Activated naive CD4-positive, alpha-beta T cell treated with anti-CD3 and anti-CD28 coated beads, Interleukin-2, amount 50 U/mL, for 24 hours (primary cell): ENCODE data around the gene IL36RN.
"Not testable (repeated sequence)": the region's sequence is repeated elsewhere in the genome, so short reads cannot be mapped to it uniquely, and the experiment has no call there.

Experiments used
- H3K27ac Mint-ChIP-seq: one replicate; pipeline ENCODE4 v1.8.0; 2021; ENCODE audit warnings: mild to moderate bottlenecking, mixed read lengths
- H3K27me3 Mint-ChIP-seq: one replicate; pipeline ENCODE4 v1.8.0; 2021; ENCODE audit warnings: mixed read lengths
- H3K36me3 Mint-ChIP-seq: one replicate; pipeline ENCODE4 v1.8.0; 2021; ENCODE audit warnings: mixed read lengths
- H3K4me1 Mint-ChIP-seq: one replicate; pipeline ENCODE4 v1.8.0; 2021; ENCODE audit warnings: mixed read lengths
- H3K4me3 Mint-ChIP-seq: one replicate; pipeline ENCODE4 v1.8.0; 2021; ENCODE audit warnings: mild to moderate bottlenecking, mixed read lengths
- H3K9me3 Mint-ChIP-seq: one replicate; pipeline ENCODE4 v1.8.0; 2021; ENCODE audit warnings: mixed read lengths

Gene IL36RN

DNA sequence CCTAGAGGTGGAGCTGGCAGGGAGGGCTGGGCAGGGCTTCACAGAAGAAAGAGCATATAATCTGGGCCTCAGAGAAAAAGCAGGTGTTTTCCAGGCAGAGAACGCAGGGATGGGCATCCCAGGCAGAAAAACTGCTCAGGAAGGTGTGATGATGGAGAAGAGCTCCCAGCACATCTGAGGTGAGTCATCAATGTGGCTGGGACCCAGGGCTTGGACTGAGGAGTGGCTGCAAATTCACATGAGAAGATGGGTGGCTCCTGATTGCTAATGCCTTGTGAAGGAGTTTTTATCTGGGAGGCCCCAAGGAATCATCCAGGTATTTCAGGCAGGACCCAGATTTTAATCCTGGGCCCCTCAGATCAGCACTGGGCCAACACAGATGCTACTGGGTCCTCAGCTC is 18.9 kb downstream of the IL36RN start:
- Mint-ChIP-seq H3K4me3 (no peak overlapping the region), H3K36me3 (no peaks in the 10 kb centered on the region), H3K27me3 (no peaks in the 10 kb centered on the region), H3K9me3 (no peaks in the 10 kb centered on the region), H3K4me1 (peaks cover 12% of the 10 kb centered on the region), H3K27ac (no peak overlapping the region)

DNA sequence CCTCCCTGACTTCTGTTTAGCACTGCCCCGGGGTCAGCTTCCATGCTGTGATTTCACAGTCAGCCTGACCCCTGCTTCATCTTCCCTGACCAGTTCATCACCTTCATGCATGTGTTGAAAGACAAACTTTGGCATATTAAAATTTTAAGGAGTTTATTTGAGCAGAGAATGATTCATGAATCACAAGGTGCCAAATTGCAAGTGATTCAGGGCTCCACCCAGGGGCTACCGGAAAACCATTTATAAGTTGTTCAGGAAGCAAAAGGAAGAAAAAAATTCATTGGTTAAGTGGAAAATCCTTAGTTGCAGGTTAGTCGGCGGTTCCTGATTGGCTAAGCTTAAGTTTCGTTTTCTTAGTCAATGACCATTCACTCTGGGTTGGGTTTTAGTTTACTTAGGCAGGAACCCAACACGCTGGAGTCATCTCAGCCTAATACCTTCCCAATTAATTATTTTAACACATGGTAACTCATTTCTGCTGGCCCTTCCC is 19.4 kb downstream of the IL36RN start:
- no peak overlapping the region for H3K4me3 Mint-ChIP-seq
- H3K9me3 Mint-ChIP-seq = no peaks in the 10 kb centered on the region
- no peaks in the 10 kb centered on the region for H3K27me3 Mint-ChIP-seq
- no peak overlapping the region for H3K27ac Mint-ChIP-seq
- peaks cover 17% of the 10 kb centered on the region for H3K4me1 Mint-ChIP-seq
- no peaks in the 10 kb centered on the region for H3K36me3 Mint-ChIP-seq

DNA sequence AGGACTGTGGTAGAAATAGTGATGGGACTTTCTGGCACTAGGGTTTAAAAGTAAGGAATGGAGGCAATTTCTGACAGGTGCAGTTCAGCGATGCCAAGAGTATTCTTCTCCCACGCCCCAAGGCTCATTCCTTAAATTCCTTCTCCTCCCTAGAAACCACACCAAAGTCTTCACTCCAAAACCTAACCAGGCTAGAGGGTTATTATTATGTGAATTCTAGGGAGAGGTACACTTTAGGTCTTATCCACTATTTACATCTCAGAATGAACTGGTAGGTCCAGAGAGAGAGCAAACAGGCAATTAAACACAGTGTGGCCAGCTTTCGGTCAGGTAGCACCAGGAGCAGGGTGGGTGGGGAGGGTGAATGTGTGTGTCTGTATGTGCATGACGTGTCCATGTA is 20.1 kb downstream of the IL36RN start:
- no peaks in the 10 kb centered on the region for H3K9me3 Mint-ChIP-seq
- H3K4me3 Mint-ChIP-seq = no peak overlapping the region
- H3K27ac Mint-ChIP-seq = no peak overlapping the region
- H3K4me1 Mint-ChIP-seq = peaks cover 18% of the 10 kb centered on the region
- no peaks in the 10 kb centered on the region for H3K27me3 Mint-ChIP-seq
- no peaks in the 10 kb centered on the region for H3K36me3 Mint-ChIP-seq

DNA sequence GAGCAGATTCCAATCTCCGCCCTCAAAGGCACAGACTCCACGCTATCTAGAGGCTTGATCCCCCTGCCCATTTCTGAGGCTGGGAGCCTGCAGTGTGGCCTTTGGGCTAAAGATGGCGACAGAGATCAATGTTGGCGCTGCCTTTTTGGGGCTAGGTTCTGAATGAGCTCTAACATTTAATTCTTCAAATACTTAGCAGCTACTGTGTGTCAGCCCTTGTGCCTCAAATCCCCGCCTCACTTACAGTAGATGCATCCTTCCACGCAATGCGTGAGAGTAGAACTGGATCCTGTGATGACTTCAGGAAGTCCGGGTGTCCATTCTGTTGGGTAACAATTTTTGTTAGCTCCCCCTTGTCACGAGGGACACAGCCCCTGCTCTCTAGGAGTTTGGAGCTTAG is 21.1 kb downstream of the IL36RN start:
- H3K27me3 Mint-ChIP-seq = no peaks in the 10 kb centered on the region
- peaks cover 10% of the 10 kb centered on the region for H3K4me1 Mint-ChIP-seq
- H3K36me3 Mint-ChIP-seq = no peaks in the 10 kb centered on the region
- H3K27ac Mint-ChIP-seq = no peak overlapping the region
- no peaks in the 10 kb centered on the region for H3K9me3 Mint-ChIP-seq
- no peak overlapping the region for H3K4me3 Mint-ChIP-seq

DNA sequence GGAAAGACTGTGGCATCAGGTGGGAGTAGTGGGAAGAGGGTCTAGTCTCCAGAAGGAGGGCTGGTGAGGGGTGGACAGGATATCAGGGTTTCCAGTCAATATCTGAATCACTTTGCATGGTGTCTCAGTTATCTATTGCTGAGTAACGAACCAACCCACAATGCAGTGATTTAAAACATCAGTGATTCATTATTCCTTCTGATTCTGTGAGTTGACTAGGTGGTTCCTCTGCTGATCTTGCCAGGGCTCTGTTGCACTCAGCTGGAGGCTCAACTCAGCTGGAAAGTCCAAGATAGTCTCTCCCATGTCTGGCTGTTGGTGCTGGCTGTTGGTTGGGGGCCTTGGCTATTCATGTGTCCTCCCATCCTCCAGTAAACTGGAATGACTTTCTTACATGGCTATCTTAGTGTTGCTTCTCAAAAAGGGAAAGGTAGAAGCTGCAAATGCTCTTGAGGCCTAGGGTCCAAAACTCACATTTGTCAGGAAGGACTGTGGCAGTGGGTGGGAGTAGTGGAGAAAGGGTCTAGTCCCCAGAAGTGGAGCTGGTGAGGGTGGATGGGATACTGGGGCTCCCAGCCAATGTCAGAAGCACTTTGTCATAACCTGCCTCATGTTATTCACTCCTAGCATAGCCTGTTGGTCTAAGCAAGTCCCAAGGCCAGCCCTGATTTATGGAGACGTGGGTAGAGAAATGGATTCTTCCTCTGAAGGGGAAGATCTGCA is 22.7 kb downstream of the IL36RN start:
- Mint-ChIP-seq H3K4me3 (no peak overlapping the region), H3K36me3 (peaks cover 2% of the 10 kb centered on the region), H3K27me3 (no peaks in the 10 kb centered on the region)

DNA sequence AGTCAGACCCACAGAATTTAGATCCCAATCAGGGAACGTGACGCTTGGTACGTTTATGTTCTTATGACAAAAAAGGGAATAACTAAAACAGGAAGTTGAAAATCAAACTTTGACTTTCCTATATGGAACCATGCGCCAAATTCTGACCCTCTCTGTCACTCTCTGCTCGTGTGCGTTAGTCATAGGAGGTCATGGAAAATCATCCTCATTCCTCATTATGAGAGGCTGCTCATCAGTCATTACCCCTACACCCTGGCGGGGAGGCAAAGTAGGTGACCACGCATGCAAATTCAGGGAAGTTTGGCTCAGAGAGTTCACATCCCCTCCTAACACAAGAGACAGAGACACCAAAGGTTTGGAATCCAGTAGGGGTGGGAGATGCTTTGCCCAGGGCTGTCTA is 24.3 kb downstream of the IL36RN start:
- Mint-ChIP-seq H3K36me3 (peaks cover 2% of the 10 kb centered on the region), H3K4me1 (peaks cover 7% of the 10 kb centered on the region), H3K4me3 (no peak overlapping the region), H3K9me3 (no peaks in the 10 kb centered on the region), H3K27me3 (no peaks in the 10 kb centered on the region), H3K27ac (peak overlapping the region; percentile 27)

More for the DNA sequence above, 22.7 kb downstream of the IL36RN start:
- Mint-ChIP-seq H3K4me1 (peaks cover 7% of the 10 kb centered on the region), H3K27ac (no peak overlapping the region), H3K9me3 (no peaks in the 10 kb centered on the region)

DNA sequence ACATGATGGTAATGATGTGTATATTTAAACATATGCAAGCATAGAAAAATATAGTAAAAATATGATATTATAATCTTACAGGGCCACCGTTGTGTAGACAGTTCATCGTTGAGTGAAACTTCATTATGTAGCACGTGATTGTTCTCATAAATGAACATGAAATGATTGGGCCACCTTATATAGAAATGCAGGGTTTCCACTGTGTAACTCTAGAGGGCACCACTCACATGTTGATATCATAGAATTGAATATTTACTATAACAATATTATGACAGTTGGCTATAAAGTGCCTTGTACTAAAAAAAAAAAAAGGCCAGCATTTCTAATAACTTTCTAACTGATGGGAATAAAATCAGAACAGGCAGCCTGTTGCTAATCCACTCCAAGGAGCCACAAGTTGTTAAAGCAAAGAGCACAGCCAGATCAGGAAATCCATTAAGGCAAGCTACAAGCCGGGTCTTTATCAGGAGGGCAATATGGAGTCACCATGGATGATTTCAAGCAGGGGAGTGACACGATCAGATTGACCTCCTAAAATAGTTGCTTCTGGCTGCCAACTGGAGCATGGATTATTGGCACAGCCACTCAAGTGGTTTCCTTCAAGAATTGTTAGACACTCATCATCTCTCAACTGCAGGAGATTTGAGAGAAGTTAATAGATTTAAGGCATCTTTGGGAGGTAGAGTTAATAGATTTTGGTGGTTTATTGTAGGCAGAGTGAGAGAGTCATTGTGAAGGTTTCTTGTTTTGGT is 25.4 kb downstream of the IL36RN start:
- H3K4me3 Mint-ChIP-seq = no peak overlapping the region
- H3K4me1 Mint-ChIP-seq = peaks cover 7% of the 10 kb centered on the region
- no peaks in the 10 kb centered on the region for H3K9me3 Mint-ChIP-seq
- no peaks in the 10 kb centered on the region for H3K27me3 Mint-ChIP-seq
- peaks cover 2% of the 10 kb centered on the region for H3K36me3 Mint-ChIP-seq
- no peak overlapping the region for H3K27ac Mint-ChIP-seq

DNA sequence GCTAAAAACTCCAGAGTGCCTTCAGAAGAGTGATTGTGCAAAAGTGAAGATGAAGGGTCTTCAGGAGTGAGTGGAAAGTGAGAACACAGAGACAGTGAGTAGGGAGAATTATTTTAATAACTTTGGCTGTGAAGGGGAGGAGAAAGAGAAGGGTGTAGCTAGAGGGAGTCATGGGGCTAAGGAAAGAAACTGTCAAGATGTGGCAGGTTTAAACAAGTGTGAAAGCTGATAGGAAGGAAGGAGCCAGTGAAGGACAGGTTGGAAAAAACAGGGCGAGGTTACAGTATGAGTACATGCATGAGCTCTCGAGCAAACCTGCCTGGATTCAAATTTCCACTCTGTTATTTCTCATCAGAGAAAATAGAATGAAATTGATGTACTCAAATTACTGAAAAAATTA is 26.5 kb downstream of the IL36RN start:
- H3K4me3 Mint-ChIP-seq = no peak overlapping the region
- no peak overlapping the region for H3K27ac Mint-ChIP-seq
- H3K27me3 Mint-ChIP-seq = no peaks in the 10 kb centered on the region
- no peaks in the 10 kb centered on the region for H3K9me3 Mint-ChIP-seq
- H3K36me3 Mint-ChIP-seq = peaks cover 2% of the 10 kb centered on the region
- H3K4me1 Mint-ChIP-seq = peaks cover 7% of the 10 kb centered on the region

DNA sequence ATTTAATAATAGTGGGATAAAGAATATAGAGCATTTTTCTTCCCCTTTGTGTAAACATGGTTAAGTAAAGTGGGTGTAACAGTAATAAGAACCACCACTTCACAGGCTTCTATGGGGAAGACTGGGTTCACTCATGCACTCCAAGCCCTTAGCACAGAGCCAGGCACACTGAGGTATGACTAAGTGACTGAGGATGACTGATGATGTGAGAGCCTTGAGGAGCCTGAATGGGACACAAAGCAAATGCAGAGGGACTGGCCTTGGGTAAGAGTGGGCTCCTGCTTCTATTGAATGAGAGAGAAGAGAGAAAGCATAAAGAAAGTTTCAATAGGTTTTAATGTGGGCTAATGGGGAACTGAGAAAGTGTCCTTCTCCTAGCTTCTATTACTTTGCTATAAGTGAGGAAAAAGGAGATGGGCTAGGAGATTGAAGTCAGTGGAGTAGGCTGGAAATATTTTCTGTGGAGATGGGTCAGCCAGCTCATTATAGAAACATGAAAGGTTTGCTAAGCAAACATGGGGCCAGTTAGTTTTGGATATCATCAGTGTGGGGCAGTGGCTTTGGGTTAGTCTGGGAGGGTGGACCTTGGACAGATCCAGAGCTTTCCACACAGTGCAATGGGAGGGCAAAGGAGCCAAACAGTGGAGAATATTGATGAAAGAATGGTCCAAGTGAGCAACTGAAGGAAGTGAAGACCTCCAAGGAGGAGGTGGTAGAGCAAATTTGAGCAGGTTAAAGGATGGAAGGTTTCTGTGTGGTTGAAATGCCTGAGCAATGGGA is 29.4 kb downstream of the IL36RN start:
- H3K4me3 Mint-ChIP-seq = no peak overlapping the region
- no peaks in the 10 kb centered on the region for H3K27me3 Mint-ChIP-seq
- no peaks in the 10 kb centered on the region for H3K9me3 Mint-ChIP-seq
- H3K4me1 Mint-ChIP-seq = peaks cover 1% of the 10 kb centered on the region
- H3K36me3 Mint-ChIP-seq = peaks cover 2% of the 10 kb centered on the region
- no peak overlapping the region for H3K27ac Mint-ChIP-seq

DNA sequence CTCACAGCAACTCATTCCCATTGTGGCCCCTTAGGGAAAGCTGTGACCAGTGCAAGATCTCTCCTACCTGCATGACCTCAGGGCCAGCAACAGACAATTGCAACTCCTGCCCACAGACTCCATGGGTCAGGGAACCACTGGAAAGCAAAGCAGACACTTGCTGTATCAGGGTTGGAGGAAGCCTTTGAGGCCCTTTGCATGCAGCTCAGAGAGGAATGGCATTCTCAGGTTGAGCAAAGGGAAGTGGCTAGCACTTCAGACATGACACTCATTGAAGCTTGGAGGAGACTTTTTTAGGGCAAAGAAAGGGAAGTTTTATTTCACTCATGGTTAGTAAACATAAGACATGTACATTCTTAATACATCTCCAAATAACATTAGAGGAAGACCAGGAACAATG is 30.9 kb downstream of the IL36RN start:
- H3K4me1 Mint-ChIP-seq = no peaks in the 10 kb centered on the region
- no peaks in the 10 kb centered on the region for H3K27me3 Mint-ChIP-seq
- no peaks in the 10 kb centered on the region for H3K9me3 Mint-ChIP-seq
- H3K27ac Mint-ChIP-seq = no peak overlapping the region
- H3K36me3 Mint-ChIP-seq = peaks cover 2% of the 10 kb centered on the region
- no peak overlapping the region for H3K4me3 Mint-ChIP-seq

DNA sequence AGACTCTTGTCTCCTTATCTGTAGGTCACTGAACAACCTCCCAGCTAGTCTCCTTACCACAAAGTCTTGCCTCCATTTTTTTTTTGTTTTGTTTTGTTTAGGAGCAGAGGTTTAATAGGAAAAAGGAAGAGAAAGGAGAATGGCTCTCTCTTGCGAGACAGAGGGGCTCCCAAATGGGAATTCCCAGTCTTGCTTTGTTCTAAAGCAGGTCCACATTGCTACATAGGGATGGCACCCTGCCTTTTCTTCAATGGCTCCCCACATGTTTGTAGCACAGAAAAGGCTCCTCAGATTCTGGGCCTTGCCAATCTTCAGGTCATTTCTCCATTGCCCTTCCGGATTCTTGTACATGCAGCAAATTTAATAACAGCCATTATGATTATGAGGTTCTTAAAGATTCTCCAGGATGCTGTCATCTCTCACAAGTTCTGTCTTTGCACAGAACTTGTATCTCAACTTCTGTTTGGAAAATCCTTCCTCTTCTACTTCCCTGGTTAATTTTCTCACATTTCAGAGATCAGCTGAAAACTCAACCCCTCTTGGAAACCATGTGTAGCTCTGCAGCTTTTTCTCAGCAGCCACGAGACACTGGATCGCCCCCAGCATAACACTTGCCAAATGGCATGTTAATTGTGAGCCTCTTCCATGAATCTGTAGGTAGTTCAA is 32.4 kb downstream of the IL36RN start:
- Mint-ChIP-seq H3K4me3 (no peak overlapping the region), H3K27ac (no peak overlapping the region), H3K9me3 (no peaks in the 10 kb centered on the region), H3K4me1 (no peaks in the 10 kb centered on the region), H3K36me3 (no peaks in the 10 kb centered on the region), H3K27me3 (no peaks in the 10 kb centered on the region)

DNA sequence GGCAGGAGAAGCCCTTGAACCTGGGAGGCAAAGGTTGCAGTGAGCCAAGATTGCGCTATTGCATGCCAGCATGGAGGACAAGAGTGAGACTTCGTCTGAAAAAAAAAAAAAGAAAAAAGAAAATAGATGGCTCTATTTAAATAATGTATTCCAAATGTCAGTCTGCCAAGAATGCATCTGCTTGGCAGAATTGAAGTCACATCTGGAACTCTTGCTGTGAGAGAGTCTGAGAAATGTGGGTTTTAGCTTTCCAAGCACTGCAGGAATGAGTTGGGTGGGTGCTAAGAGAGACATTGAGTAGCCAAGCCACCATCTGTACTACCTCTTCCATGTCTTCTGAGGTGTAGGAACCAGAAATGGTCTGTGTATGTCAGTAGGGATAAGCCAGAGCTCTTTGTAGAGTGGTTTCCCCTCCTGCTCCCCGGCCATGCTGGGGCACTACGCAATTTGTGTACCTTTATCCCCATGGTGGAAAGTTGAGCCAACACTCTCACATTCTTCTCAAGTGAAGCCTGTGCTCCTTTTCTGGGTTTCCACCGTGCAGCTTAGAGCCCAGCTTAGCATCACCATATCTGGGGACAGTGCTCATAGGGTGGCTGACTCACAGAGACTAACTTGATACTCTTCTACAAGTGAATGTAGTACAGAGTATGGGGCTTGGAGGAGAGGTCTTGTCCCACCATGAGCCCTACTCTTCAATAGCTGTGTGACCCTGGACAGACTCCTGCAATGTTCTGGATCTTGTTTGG is 34.0 kb downstream of the IL36RN start:
- peaks cover 5% of the 10 kb centered on the region for H3K36me3 Mint-ChIP-seq
- peaks cover 6% of the 10 kb centered on the region for H3K9me3 Mint-ChIP-seq
- no peak overlapping the region for H3K27ac Mint-ChIP-seq
- no peak overlapping the region for H3K4me3 Mint-ChIP-seq
- peaks cover 8% of the 10 kb centered on the region for H3K4me1 Mint-ChIP-seq
- H3K27me3 Mint-ChIP-seq = no peaks in the 10 kb centered on the region

DNA sequence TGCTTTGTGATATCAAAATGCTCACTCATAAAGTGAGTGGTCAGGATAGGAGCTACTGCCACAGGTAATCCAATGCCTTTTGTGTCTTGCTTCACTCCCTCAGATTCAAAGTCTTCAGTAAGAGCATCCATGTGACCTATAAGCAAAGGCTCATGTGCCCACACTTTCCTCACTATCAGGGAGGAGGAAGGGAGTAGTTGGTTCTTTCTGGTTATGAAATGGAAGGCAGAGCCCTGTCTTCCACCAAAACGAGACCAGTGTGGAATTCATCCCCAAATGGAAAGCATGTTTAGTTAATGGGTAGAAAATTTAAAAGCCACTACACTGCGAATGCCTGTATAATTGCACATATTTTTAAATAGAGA is 34.6 kb downstream of the IL36RN start:
- H3K27ac Mint-ChIP-seq = no peak overlapping the region
- H3K4me3 Mint-ChIP-seq = no peak overlapping the region
- peaks cover 7% of the 10 kb centered on the region for H3K9me3 Mint-ChIP-seq
- no peaks in the 10 kb centered on the region for H3K27me3 Mint-ChIP-seq
- peaks cover 5% of the 10 kb centered on the region for H3K36me3 Mint-ChIP-seq
- peaks cover 13% of the 10 kb centered on the region for H3K4me1 Mint-ChIP-seq

DNA sequence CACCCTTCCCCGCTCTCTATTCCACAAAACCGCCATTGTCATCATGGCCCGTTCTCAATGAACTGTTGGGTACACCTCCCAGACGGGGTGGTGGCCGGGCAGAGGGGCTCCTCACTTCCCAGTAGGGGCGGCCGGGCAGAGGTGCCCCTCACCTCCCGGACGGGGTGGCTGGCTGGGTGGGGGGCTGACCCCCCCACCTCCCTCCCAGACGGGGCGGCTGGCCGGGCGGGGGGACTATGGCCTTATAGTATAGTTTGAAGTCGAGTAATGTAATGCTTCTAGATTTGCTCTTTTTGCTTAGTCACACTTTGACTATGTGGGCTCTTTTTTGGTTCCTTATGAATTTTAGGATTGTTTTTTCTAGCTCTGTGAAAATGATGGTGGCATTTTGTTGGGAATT is 37.3 kb downstream of the IL36RN start:
- not testable (repeated sequence) for H3K4me3 Mint-ChIP-seq, H3K27me3 Mint-ChIP-seq, H3K27ac Mint-ChIP-seq, H3K36me3 Mint-ChIP-seq, H3K9me3 Mint-ChIP-seq
- H3K4me1 Mint-ChIP-seq = peaks cover 14% of the 10 kb centered on the region
